B cell (primary cell): ENCODE data around the gene OTX2. TPM values are rescaled to one million over a fixed set of nuclear protein-coding genes. Genes with fewer than 3 reads are reported as not detected.

ENCODE experiments used
- ATAC-seq: fragments of 200-7000 bp; cut with Tn5 transposase; one replicate; pipeline ENCODE4 v1.10.0; 2021; ENCODE audit warnings: low read depth, mild to moderate bottlenecking, moderate number of reproducible peaks, moderate library complexity
- CTCF ChIA-PET: fragments of 350-600 bp; sonication (Branson Sonifier 250); formaldehyde crosslinking; loops from one replicate; lab custom pipeline; 2021; ENCODE audit warnings: antibody characterized with exemption, inconsistent platforms; lab: Charles Lee
- POLR2A ChIA-PET: fragments of 350-600 bp; sonication (Branson Sonifier 250); formaldehyde crosslinking; loops from one replicate; lab custom pipeline; 2021; ENCODE audit warnings: antibody characterized with exemption; lab: Charles Lee
- DNase-seq: peaks from one replicate; pipeline ENCODE4 v3.0.0; 2013
- H2AFZ ChIP-seq: 2 replicates; pipeline ENCODE4 v1.6.1; 2012; ENCODE audit warnings: mild to moderate bottlenecking, low read depth, low read length; ENCODE audit not compliant: insufficient read depth, poor library complexity, severe bottlenecking
- H3K27ac ChIP-seq, 2 donors: 1 replicate in 1 of 2; 2 replicates in 1 of 2; pipeline ENCODE4 v1.5.1; 2012 to 2013; ENCODE audit warnings: low read length in 2 of 2, mild to moderate bottlenecking in 2 of 2, moderate library complexity in 1 of 2
- H3K27me3 ChIP-seq, 4 experiments: fragments of 200-600 bp in 1 of 4; sonication (generic) in 1 of 4; replicated peaks in 1 of 4; 1 replicate in 2 of 4; 2 replicates in 2 of 4; pipeline versions ENCODE4 v1.6.1 to v1.7.0; 2013 to 2016; ENCODE audit warnings: low read length in 3 of 4, mild to moderate bottlenecking in 2 of 4, mixed read lengths in 1 of 4, moderate library complexity in 1 of 4; ENCODE audit not compliant: insufficient read depth in 4 of 4, control insufficient read depth in 3 of 4; ENCODE audit errors: control extremely low read depth in 1 of 4
- H3K36me3 ChIP-seq, 2 experiments: replicated peaks in 1 of 2; 1 replicate in 1 of 2; 2 replicates in 1 of 2; pipeline versions ENCODE4 v1.6.1 to v1.7.1; 2013; ENCODE audit warnings: low read length in 1 of 2; ENCODE audit not compliant: insufficient read depth in 2 of 2, control insufficient read depth in 1 of 2; ENCODE audit errors: control extremely low read depth in 1 of 2, extremely low read depth in 1 of 2
- H3K4me1 ChIP-seq, 2 donors: fragments of 200-600 bp in 1 of 2; sonication (generic) in 1 of 2; 1 replicate in 1 of 2; 2 replicates in 1 of 2; pipeline versions ENCODE4 v1.5.1 to v1.6.1; 2013 to 2017; ENCODE audit warnings: low read length in 2 of 2; ENCODE audit not compliant: control insufficient read depth in 2 of 2, insufficient read depth in 2 of 2
- H3K4me2 ChIP-seq: replicated peaks from 2 replicates; pipeline ENCODE3; 2012; ENCODE audit warnings: mild to moderate bottlenecking, low read depth, low read length; ENCODE audit not compliant: poor library complexity, severe bottlenecking
- H3K4me3 ChIP-seq, 5 experiments: fragments of 200-600 bp in 1 of 5; sonication (generic) in 1 of 5; 1 replicate in 3 of 5; 2 replicates in 2 of 5; pipeline versions ENCODE4 v1.5.1 to v1.7.0; 2011 to 2016; ENCODE audit warnings: low read length in 4 of 5, mild to moderate bottlenecking in 4 of 5, low read depth in 2 of 5, control low read depth in 1 of 5, moderate library complexity in 1 of 5; ENCODE audit not compliant: insufficient read depth in 1 of 5; ENCODE audit errors: control extremely low read depth in 1 of 5, extremely low read depth in 1 of 5
- H3K79me2 ChIP-seq: fragments of 200-600 bp; sonication (generic); one replicate; pipeline ENCODE4 v1.6.0; 2016; ENCODE audit warnings: low read length; ENCODE audit not compliant: control insufficient read depth, insufficient read depth
- H3K9ac ChIP-seq: fragments of 200-600 bp; sonication (generic); 2 replicates; pipeline ENCODE4 v1.6.1; 2017; ENCODE audit warnings: mild to moderate bottlenecking, low read length, moderate library complexity
- H3K9me3 ChIP-seq, 3 donors: one replicate each; pipeline versions ENCODE4 v1.6.1 to v1.7.1; 2013; ENCODE audit warnings: low read length in 2 of 3; ENCODE audit not compliant: control insufficient read depth in 2 of 3, insufficient read depth in 1 of 3; ENCODE audit errors: control extremely low read depth in 1 of 3
- H4K20me1 ChIP-seq: 2 replicates; pipeline ENCODE4 v1.6.0; 2012; ENCODE audit warnings: mild to moderate bottlenecking, low read length; ENCODE audit not compliant: insufficient read depth, control insufficient read depth, poor library complexity, severe bottlenecking
- H3K27ac Mint-ChIP-seq: one replicate; pipeline ENCODE4 v1.8.0; 2021; ENCODE audit warnings: mixed read lengths
- H3K27me3 Mint-ChIP-seq: one replicate; pipeline ENCODE4 v1.8.0; 2021; ENCODE audit warnings: mixed read lengths
- H3K4me1 Mint-ChIP-seq: one replicate; pipeline ENCODE4 v1.8.0; 2021; ENCODE audit warnings: mixed read lengths
- H3K4me3 Mint-ChIP-seq: one replicate; pipeline ENCODE4 v1.8.0; 2021; ENCODE audit warnings: mixed read lengths
- H3K9me3 Mint-ChIP-seq: one replicate; pipeline ENCODE4 v1.8.0; 2022; ENCODE audit warnings: mixed read lengths; ENCODE audit not compliant: insufficient read depth
- CTCF ChIP-seq: fragments of 200-600 bp; IDR thresholded peaks from one replicate; pipeline ENCODE4 v1.8.0; 2022; ENCODE audit warnings: antibody characterized with exemption, mild to moderate bottlenecking
- EZH2 ChIP-seq: IDR thresholded peaks from 2 replicates; pipeline ENCODE4 v1.6.1; 2012; ENCODE audit warnings: borderline replicate concordance, low read depth, mild to moderate bottlenecking, moderate library complexity, low read length; ENCODE audit not compliant: insufficient read depth, poor library complexity, severe bottlenecking
- WGBS: methylation state at CpG from one replicate; pipeline ENCODE4 v1.1.5; 2013; ENCODE audit warnings: missing lambda C conversion rate; ENCODE audit not compliant: insufficient coverage; 5-methylcytosine and 5-hydroxymethylcytosine counted together
- intact Hi-C: fragments of 100-400 bp; cut with micrococcal nuclease; formaldehyde crosslinking; loops from one replicate; pipeline ENCODE4 v1.10.0; 2022
- polyA plus RNA-seq: library from polyadenylated mRNA; depleted of rRNA; stranded (reverse); fragments of >200 nt; gene quantifications from 2 replicates; pipeline ENCODE4 v1.2.3, GENCODE V29; 2012
- total RNA-seq, 2 donors: library from RNA; stranded (reverse); fragments of 120-200 nt in 1 of 2; gene quantifications; 1 replicate in 1 of 2; 2 replicates in 1 of 2; pipeline versions ENCODE4 v1.2.3 to v1.2.4, GENCODE V29; 2013 to 2022

Gene OTX2
- total and polyA plus RNA-seq, 2 donors (not counting 1 experiment from before 2014, with no cell fraction given) = not detected

- Histone ChIP-seq H2AFZ (no peak overlapping the region), H3K36me3 (no peaks in the 10 kb centered on the region), H3K9me3 (no peaks in the 10 kb centered on the region), H3K9ac (no peak overlapping the region), H3K4me1 (no peaks in the 10 kb centered on the region), H3K27me3 (peaks cover 0 to 2% (median 0%) of the 10 kb centered on the region in 4 experiments), H3K4me3 (no peak overlapping the region), H3K79me2 (no peaks in the 10 kb centered on the region), H3K27ac (no peak overlapping the region), H4K20me1 (no peaks in the 10 kb centered on the region), H3K4me2 (no peak overlapping the region)
- ChIA-PET POLR2A (no interaction called here), CTCF (no interaction called here)
- H3K9me3 Mint-ChIP-seq = no peaks in the 10 kb centered on the region
- H3K4me1 Mint-ChIP-seq = no peaks in the 10 kb centered on the region
- no peak overlapping the region for H3K27ac Mint-ChIP-seq
- no peak for TF ChIP-seq EZH2
- no peak for TF ChIP-seq CTCF
- intact Hi-C loops = no loop called here
- ATAC-seq (no peak), DNase-seq (no peak)
- peaks cover 21% of the 10 kb centered on the region for H3K27me3 Mint-ChIP-seq
- WGBS = 88% methylated on average over 1 of the region's 1 CpG
- no peak overlapping the region for H3K4me3 Mint-ChIP-seq
These were observed 27.6 kb downstream of the OTX2 start for GRCh38 chr14:56782711-56783110.

GRCh38 chr14:56774503-56774902 lies 35.8 kb downstream of the OTX2 start:
- H3K27me3 Mint-ChIP-seq = peaks cover 23% of the 10 kb centered on the region
- no peak overlapping the region for H3K4me3 Mint-ChIP-seq

More at GRCh38 chr14:56774503-56774902, 35.8 kb downstream of the OTX2 start:
- no peaks in the 10 kb centered on the region for H3K36me3 ChIP-seq
- H3K79me2 ChIP-seq = no peaks in the 10 kb centered on the region
- intact Hi-C loops = no loop called here
- no peak for TF ChIP-seq EZH2
- no peak for TF ChIP-seq CTCF
- H3K9me3 Mint-ChIP-seq = no peaks in the 10 kb centered on the region
- H3K4me2 ChIP-seq = no peak overlapping the region
- WGBS = 42% methylated on average over 2 of the region's 6 CpGs
- ATAC-seq (no peak), DNase-seq (no peak)
- no peaks in the 10 kb centered on the region for H3K4me1 ChIP-seq
- no peaks in the 10 kb centered on the region for H3K27me3 ChIP-seq
- H3K4me3 ChIP-seq = no peak overlapping the region
- CTCF ChIA-PET = no interaction called here
- H3K9ac ChIP-seq = no peak overlapping the region
- POLR2A ChIA-PET = no interaction called here
- no peak overlapping the region for H3K27ac ChIP-seq
- no peak overlapping the region for H2AFZ ChIP-seq
- H3K4me1 Mint-ChIP-seq = no peaks in the 10 kb centered on the region
- H3K9me3 ChIP-seq = no peaks in the 10 kb centered on the region
- H4K20me1 ChIP-seq = no peaks in the 10 kb centered on the region
- no peak overlapping the region for H3K27ac Mint-ChIP-seq
